Esophagus squamous epithelium (tissue), 5 donors: ENCODE measurements around the gene CTU1. TPM values are rescaled to one million over a fixed set of nuclear protein-coding genes. Genes with fewer than 3 reads are reported as not detected.

Experiments used
- DNase-seq: peaks from one replicate; lab custom pipeline; 2025; lab: John Stamatoyannopoulos, UW
- H3K27ac ChIP-seq, 4 donors: fragments of 200-600 bp; sonication (generic); one replicate each; pipeline ENCODE4 v1.5.1; 2016 to 2019; ENCODE audit warnings: mild to moderate bottlenecking in 1 of 4
- H3K27me3 ChIP-seq, 4 donors: fragments of 200-600 bp; sonication (generic); 1 replicate in 3 of 4; 2 replicates in 1 of 4; pipeline versions ENCODE4 v1.5.1 to v1.6.0; 2017 to 2021; ENCODE audit warnings: antibody characterized with exemption in 1 of 4
- H3K36me3 ChIP-seq, 3 donors: fragments of 200-600 bp; sonication (generic); one replicate each; pipeline ENCODE4 v1.5.1; 2016 to 2019
- H3K4me1 ChIP-seq, 3 donors: fragments of 200-600 bp; sonication (generic); one replicate each; pipeline ENCODE4 v1.5.1; 2017 to 2019
- H3K4me3 ChIP-seq, 4 donors: fragments of 200-600 bp; sonication (generic); 1 replicate in 3 of 4; 2 replicates in 1 of 4; pipeline ENCODE4 v1.5.1; 2016 to 2019; ENCODE audit warnings: mild to moderate bottlenecking in 2 of 4, moderate library complexity in 1 of 4
- H3K9me3 ChIP-seq, 3 donors: fragments of 200-600 bp; sonication (generic); one replicate each; pipeline ENCODE4 v1.5.1; 2016 to 2019
- CTCF ChIP-seq, 6 experiments: fragments of 450-650 bp in 4 of 6; fragments of 200-600 bp in 2 of 6; sonication (generic) in 2 of 6; IDR thresholded peaks; one replicate each; pipeline ENCODE4 v1.5.1; 2016 to 2019; ENCODE audit warnings: antibody characterized with exemption in 6 of 6, mild to moderate bottlenecking in 4 of 6, moderate library complexity in 4 of 6
- POLR2A ChIP-seq, 4 donors: fragments of 450-650 bp; IDR thresholded peaks; one replicate each; pipeline ENCODE4 v1.6.1; 2017; ENCODE audit warnings: antibody characterized with exemption in 4 of 4, mild to moderate bottlenecking in 4 of 4, moderate library complexity in 3 of 4
- WGBS, 2 donors: methylation state at CpG; one replicate each; pipeline ENCODE4 v1.1.5; 2018; 5-methylcytosine and 5-hydroxymethylcytosine counted together
- intact Hi-C: fragments of 100-400 bp; cut with DNase I; formaldehyde crosslinking; loops from one replicate; pipeline ENCODE4 v1.15.0; 2022
- total RNA-seq, 4 donors: library from RNA; depleted of rRNA; stranded (reverse); fragments of >200 nt; gene quantifications; one replicate each; pipeline ENCODE4 v1.1.0, GENCODE V29; 2016
- donor health status: DM: yes; HTN: yes; CAD: no.

Gene CTU1
- total RNA-seq, 4 donors from 2014 or later, result 10.8 to 18.6 (median 13.5) TPM

GRCh38 chr19:51060336-51060735 is 47.9 kb downstream of the CTU1 start:
- intact Hi-C loops, result no loop called here
- no peak for DNase-seq
- TF ChIP-seq CTCF (IDR thresholded peaks at IDR 0.05), result no peak
- no peak for TF ChIP-seq POLR2A (IDR thresholded peaks at IDR 0.05)
- peaks cover 0 to 30% (median 3%) of the 10 kb centered on the region in 3 donors for H3K4me1 ChIP-seq
- H3K27me3 ChIP-seq, result peaks cover 0 to 28% (median 3%) of the 10 kb centered on the region in 4 donors
- WGBS, 2 donors, result 0 to 46% methylated on average over 1 to 3 of the region's 4 CpGs
- H3K27ac ChIP-seq, result no peak overlapping the region
- no peak overlapping the region for H3K4me3 ChIP-seq
- no peaks in the 10 kb centered on the region for H3K9me3 ChIP-seq
- H3K36me3 ChIP-seq, result peaks cover 0 to 40% (median 0%) of the 10 kb centered on the region in 3 donors

DNA sequence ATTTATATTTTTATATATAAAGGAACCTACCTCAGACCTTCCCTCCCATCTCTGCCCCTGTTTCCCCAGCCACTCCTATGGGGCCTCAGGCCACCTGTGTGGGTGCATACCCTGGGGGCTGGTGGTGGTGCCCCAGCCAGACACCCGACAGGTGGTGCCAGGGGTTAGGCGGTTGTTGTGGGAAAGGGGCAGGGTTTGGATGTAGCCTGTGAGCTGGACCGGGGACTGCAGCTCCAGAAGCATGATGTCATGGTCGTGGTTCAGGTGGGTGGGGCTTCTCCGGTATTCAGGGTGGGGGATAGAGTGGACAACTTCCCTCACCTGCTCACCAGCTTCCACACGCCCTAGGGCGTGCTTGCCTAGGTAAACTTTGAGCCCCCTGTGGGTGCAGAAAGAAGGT is 48.5 kb downstream of the CTU1 start:
- H3K27ac ChIP-seq, result no peak overlapping the region
- no peak for TF ChIP-seq POLR2A (IDR thresholded peaks at IDR 0.05)
- no peak for TF ChIP-seq CTCF (IDR thresholded peaks at IDR 0.05)
- intact Hi-C loops, result no loop called here
- no peak overlapping the region for H3K4me3 ChIP-seq
- H3K9me3 ChIP-seq, result no peaks in the 10 kb centered on the region
- H3K36me3 ChIP-seq, result peaks cover 0 to 40% (median 0%) of the 10 kb centered on the region in 3 donors
- peaks cover 0 to 24% (median 0%) of the 10 kb centered on the region in 3 donors for H3K4me1 ChIP-seq
- no peak for DNase-seq
- 58 to 73% methylated on average over 7 of the region's 7 CpGs for WGBS, 2 donors
- peaks cover 0 to 22% (median 1%) of the 10 kb centered on the region in 4 donors for H3K27me3 ChIP-seq

DNA sequence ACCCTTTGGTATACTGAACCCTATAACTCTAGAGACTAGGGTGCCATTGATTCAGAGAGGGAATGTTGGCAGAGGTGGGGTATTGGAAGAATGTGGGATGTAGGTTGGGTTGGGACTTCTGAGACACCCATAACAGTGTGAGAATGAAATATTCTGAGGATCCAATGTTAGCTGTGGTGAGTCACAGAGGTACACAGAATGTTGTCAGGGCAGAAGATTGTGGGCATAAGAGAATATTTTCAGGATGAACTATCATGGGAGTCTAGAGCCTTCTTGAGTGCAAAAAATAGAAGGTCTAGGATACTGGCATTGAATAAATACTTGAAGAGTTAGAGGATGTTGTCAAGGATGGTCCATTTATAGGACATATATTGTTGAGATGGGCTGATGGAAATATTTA is 52.3 kb downstream of the CTU1 start:
- no peak for DNase-seq
- intact Hi-C loops, result no loop called here
- TF ChIP-seq CTCF (IDR thresholded peaks at IDR 0.05), result no peak
- no peak for TF ChIP-seq POLR2A (IDR thresholded peaks at IDR 0.05)
- Histone ChIP-seq H3K36me3 (peaks cover 0 to 40% (median 0%) of the 10 kb centered on the region in 3 donors), H3K4me3 (no peak overlapping the region), H3K27ac (no peak overlapping the region), H3K9me3 (no peaks in the 10 kb centered on the region), H3K27me3 (peaks cover 0 to 10% (median 0%) of the 10 kb centered on the region in 4 donors), H3K4me1 (peaks cover 0 to 9% (median 0%) of the 10 kb centered on the region in 3 donors)

Other genes starting within 250 kb of the CTU1 start
- gene KLK2, start 235.0 kb downstream of the CTU1 start, total RNA-seq, result not detected
- gene KLK4, start 197.0 kb downstream of the CTU1 start, total RNA-seq, result not detected
- gene KLK5, start 155.4 kb downstream of the CTU1 start, total RNA-seq, result 10 to 100 TPM in 3 of 4 donors, 1 to 10 TPM in 1; 5.9 to 84.7 (median 49.9) TPM
- gene KLK6, start 138.8 kb downstream of the CTU1 start, total RNA-seq, result 100 to 1,000 TPM in 2 of 4 donors, 10 to 100 TPM in 1, 1 to 10 TPM in 1; 6.1 to 160 (median 102) TPM
- gene KLK7, start 124.5 kb downstream of the CTU1 start, total RNA-seq, result 100 to 1,000 TPM in 3 of 4 donors, 1 to 10 TPM in 1; 9.5 to 309 (median 198) TPM
- 100 to 1,000 TPM in 3 of 4 donors, 10 to 100 TPM in 1; 32.8 to 235 (median 191) TPM for gene KLK8, start 106.8 kb downstream of the CTU1 start, total RNA-seq
- 100 to 1,000 TPM in 3 of 4 donors, 10 to 100 TPM in 1; 73.4 to 816 (median 310) TPM for gene KLK10, start 88.7 kb downstream of the CTU1 start, total RNA-seq
- 100 to 1,000 TPM; 171 to 460 (median 244) TPM for gene KLK11, start 81.8 kb downstream of the CTU1 start, total RNA-seq
- 100 to 1,000 TPM in 2 of 4 donors, 10 to 100 TPM in 2; 16.2 to 231 (median 115) TPM for gene KLK12, start 73.4 kb downstream of the CTU1 start, total RNA-seq
- 100 to 1,000 TPM; 163 to 973 (median 600) TPM for gene KLK13, start 43.3 kb downstream of the CTU1 start, total RNA-seq
- under 1 TPM in 1 of 4 donors, not detected in 3; 0.66 TPM for gene KLK14, start 25.5 kb downstream of the CTU1 start, total RNA-seq
- gene SIGLEC9, start 16.5 kb upstream of the CTU1 start, total RNA-seq, result 1 to 10 TPM in 3 of 4 donors, under 1 TPM in 1; 0.49 to 4.4 (median 2.4) TPM
- 1 to 10 TPM in 1 of 4 donors, under 1 TPM in 2, not detected in 1; 0.13 to 3.8 (median 0.32) TPM for gene SIGLEC7, start 33.9 kb upstream of the CTU1 start, total RNA-seq
- gene CD33, start 116.7 kb upstream of the CTU1 start, total RNA-seq, result 1 to 10 TPM in 1 of 4 donors, under 1 TPM in 3; 0.30 to 6.7 (median 0.58) TPM
- gene SIGLECL1, start 142.7 kb upstream of the CTU1 start, total RNA-seq, result not detected
- not detected for gene IGLON5, start 203.2 kb upstream of the CTU1 start, total RNA-seq
- gene VSIG10L, start 233.7 kb upstream of the CTU1 start, total RNA-seq, result 100 to 1,000 TPM in 1 of 4 donors, 10 to 100 TPM in 3; 36.4 to 201 (median 50.6) TPM